Activated CD8-positive, alpha-beta T cell treated with anti-CD3 and anti-CD28 coated beads for 36 hours (primary cell): ENCODE data around the gene TM9SF3. TPM values are rescaled to one million over a fixed set of nuclear protein-coding genes. Genes with fewer than 3 reads are reported as not detected.

ENCODE experiments used
- ATAC-seq: fragments of 200-7000 bp; cut with Tn5 transposase; one replicate; pipeline ENCODE4 v1.10.0; 2021; ENCODE audit warnings: mild to moderate bottlenecking, moderate library complexity
- CTCF ChIA-PET: fragments of 350-600 bp; sonication (Branson Sonifier 250); formaldehyde crosslinking; loops from one replicate; lab custom pipeline; 2021; ENCODE audit warnings: antibody characterized with exemption; lab: Charles Lee
- POLR2A ChIA-PET: fragments of 350-600 bp; sonication (Branson Sonifier 250); formaldehyde crosslinking; loops from one replicate; lab custom pipeline; 2021; ENCODE audit warnings: antibody characterized with exemption; lab: Charles Lee
- DNase-seq: peaks from one replicate; pipeline ENCODE4 v3.0.0-alpha.2; 2020
- H3K27ac Mint-ChIP-seq: one replicate; pipeline ENCODE4 v1.8.0; 2021; ENCODE audit warnings: mild to moderate bottlenecking, mixed read lengths
- H3K27me3 Mint-ChIP-seq: one replicate; pipeline ENCODE4 v1.8.0; 2021; ENCODE audit warnings: mixed read lengths
- H3K36me3 Mint-ChIP-seq: one replicate; pipeline ENCODE4 v1.8.0; 2021; ENCODE audit warnings: low read depth, mixed read lengths
- H3K4me1 Mint-ChIP-seq: one replicate; pipeline ENCODE4 v1.8.0; 2021; ENCODE audit warnings: low read depth, mixed read lengths
- H3K4me3 Mint-ChIP-seq: one replicate; pipeline ENCODE4 v1.8.0; 2021; ENCODE audit warnings: mild to moderate bottlenecking, moderate library complexity, mixed read lengths
- H3K9me3 Mint-ChIP-seq: one replicate; pipeline ENCODE4 v1.8.0; 2021; ENCODE audit warnings: mixed read lengths
- intact Hi-C: fragments of 100-400 bp; cut with micrococcal nuclease; formaldehyde crosslinking; loops from one replicate; pipeline ENCODE4 v1.10.0; 2022
- total RNA-seq, 2 experiments: library from RNA; stranded (reverse); gene quantifications; one replicate each; pipeline ENCODE4 v1.2.3, GENCODE V29; 2021
- TF ChIP-seq, protein P1 (sequence below): fragments of 200-600 bp; IDR thresholded peaks from one replicate; pipeline ENCODE4 v1.8.0; 2022; ENCODE audit warnings: antibody characterized with exemption, mild to moderate bottlenecking

TM9SF3 gene
- total RNA-seq, 2 experiments from 2014 or later, result 66.4 to 71.1 TPM

DNA sequence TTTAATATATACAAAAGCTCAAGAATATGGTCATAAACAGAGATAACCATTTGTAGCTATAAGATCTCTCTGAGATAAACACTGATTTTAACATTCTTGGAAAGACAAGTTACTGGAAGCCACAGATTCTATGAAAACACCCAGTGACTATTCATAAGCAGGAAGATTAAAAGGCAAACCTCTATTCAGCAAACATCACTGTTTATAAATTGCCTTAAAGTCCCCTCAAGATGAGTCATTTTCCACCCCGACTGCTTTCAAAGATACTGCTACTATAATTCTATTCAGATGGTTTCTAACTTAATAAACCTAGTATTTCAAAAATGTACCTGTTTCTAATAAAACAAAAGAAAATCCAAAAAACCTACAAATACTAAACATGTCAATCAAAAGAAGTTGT lies 21.0 kb downstream of the TM9SF3 start:
- Mint-ChIP-seq H3K4me1 (peaks cover 39% of the 10 kb centered on the region), H3K27me3 (no peaks in the 10 kb centered on the region), H3K4me3 (no peak overlapping the region), H3K36me3 (peaks cover 42% of the 10 kb centered on the region), H3K9me3 (no peaks in the 10 kb centered on the region), H3K27ac (no peak overlapping the region)
- ChIA-PET POLR2A (no interaction called here), CTCF (no interaction called here)
- TF ChIP-seq, protein P1, sequence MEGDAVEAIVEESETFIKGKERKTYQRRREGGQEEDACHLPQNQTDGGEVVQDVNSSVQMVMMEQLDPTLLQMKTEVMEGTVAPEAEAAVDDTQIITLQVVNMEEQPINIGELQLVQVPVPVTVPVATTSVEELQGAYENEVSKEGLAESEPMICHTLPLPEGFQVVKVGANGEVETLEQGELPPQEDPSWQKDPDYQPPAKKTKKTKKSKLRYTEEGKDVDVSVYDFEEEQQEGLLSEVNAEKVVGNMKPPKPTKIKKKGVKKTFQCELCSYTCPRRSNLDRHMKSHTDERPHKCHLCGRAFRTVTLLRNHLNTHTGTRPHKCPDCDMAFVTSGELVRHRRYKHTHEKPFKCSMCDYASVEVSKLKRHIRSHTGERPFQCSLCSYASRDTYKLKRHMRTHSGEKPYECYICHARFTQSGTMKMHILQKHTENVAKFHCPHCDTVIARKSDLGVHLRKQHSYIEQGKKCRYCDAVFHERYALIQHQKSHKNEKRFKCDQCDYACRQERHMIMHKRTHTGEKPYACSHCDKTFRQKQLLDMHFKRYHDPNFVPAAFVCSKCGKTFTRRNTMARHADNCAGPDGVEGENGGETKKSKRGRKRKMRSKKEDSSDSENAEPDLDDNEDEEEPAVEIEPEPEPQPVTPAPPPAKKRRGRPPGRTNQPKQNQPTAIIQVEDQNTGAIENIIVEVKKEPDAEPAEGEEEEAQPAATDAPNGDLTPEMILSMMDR, result no peak
- intact Hi-C loops, result no loop called here
- ATAC-seq (peak; percentile 93), DNase-seq (no peak)

DNA sequence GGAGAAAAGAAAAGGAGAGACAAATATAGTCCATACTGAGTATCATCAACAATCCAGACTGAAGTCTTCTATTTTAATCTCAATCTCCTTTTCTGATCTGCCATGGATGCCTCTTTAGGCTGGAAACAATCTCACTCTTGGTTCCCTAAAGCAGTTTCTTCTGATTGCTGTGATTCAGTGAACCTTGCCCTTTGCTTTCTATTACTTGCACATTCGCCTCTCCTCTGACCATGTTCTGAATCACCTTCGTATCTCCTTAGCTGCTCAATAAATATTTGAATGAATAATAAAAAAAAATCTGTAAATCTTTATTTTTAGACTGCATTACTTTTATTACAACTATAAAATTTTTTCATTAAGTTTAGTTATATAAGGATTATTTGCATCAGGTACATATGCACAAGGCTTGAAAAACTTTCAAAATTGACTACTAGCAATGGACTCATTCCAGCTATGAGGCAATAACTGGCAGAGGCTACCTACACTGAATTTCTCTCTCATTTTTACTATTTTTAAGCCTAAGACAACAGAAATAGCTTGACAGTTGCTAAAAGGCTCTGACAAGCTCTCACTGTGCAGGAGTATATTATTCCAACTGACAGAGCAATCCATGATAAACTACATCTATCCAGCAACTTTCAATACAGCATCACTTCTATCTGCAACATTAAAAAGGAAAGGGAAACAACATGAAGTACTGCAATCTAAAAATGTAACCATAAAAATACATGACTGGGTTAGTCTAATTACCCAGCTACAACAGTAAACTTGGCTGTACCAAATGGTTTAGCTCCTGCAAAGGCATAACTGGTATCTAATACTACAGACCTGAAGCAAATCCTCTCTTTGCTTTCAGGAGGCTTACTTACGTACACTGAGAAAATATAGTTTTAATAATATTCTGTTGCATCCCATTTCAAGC lies 25.6 kb downstream of the TM9SF3 start:
- ATAC-seq, result no peak
- TF ChIP-seq, protein P1, result no peak

GRCh38 chr10:96560489-96560888 lies 26.3 kb downstream of the TM9SF3 start:
- ATAC-seq (no peak), DNase-seq (no peak)
- CTCF ChIA-PET, result no interaction called here
- peaks cover 31% of the 10 kb centered on the region for H3K36me3 Mint-ChIP-seq
- H3K4me1 Mint-ChIP-seq, result peaks cover 2% of the 10 kb centered on the region
- no peak overlapping the region for H3K4me3 Mint-ChIP-seq
- TF ChIP-seq, protein P1, result no peak
- H3K27me3 Mint-ChIP-seq, result no peaks in the 10 kb centered on the region
- POLR2A ChIA-PET, result no interaction called here
- no peak overlapping the region for H3K27ac Mint-ChIP-seq
- intact Hi-C loops, result no loop called here
- H3K9me3 Mint-ChIP-seq, result no peaks in the 10 kb centered on the region

More for the DNA sequence above, 25.6 kb downstream of the TM9SF3 start:
- ChIA-PET POLR2A (no interaction called here), CTCF (interaction anchor here (0.6 kb wide), 2 partner anchors 166 to 186 kb away, joined by 3 read pairs; no protein-coding TSS in a partner anchor)
- Mint-ChIP-seq H3K27me3 (no peaks in the 10 kb centered on the region), H3K36me3 (peaks cover 31% of the 10 kb centered on the region), H3K4me3 (no peak overlapping the region), H3K27ac (no peak overlapping the region), H3K4me1 (peaks cover 7% of the 10 kb centered on the region), H3K9me3 (no peaks in the 10 kb centered on the region)
- DNase-seq, result no peak
- intact Hi-C loops, result no loop called here

DNA sequence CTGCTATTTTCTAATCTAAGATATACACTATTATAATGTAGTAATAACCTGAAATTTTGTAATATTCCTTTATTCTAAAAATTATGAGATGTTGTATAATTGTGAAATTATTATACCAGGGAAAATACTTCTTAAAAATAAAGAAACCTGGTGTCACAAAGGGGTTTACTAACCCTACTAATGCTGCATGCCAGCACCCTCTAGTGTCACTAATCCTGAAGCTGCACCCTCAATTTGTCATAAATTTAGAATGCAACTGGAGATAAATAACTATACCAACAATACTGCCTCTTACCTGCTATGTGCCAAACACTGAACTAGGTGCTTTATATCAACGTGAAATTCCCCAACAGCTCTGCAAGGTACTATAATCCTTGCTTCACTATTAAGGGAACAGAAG lies 30.8 kb downstream of the TM9SF3 start:
- no peaks in the 10 kb centered on the region for H3K4me1 Mint-ChIP-seq
- H3K9me3 Mint-ChIP-seq, result no peaks in the 10 kb centered on the region
- ChIA-PET CTCF (interaction anchor here (0.7 to 2.8 kb wide), 5 partner anchors 11 to 181 kb away, joined by 3 to 7 read pairs (median 4); partner anchors contain the start of gene TLL2), POLR2A (no interaction called here)
- TF ChIP-seq, protein P1, result peak; percentile 33
- intact Hi-C loops, result no loop called here
- no peak for ATAC-seq
- H3K27me3 Mint-ChIP-seq, result no peaks in the 10 kb centered on the region
- DNase-seq, result no peak
- no peak overlapping the region for H3K4me3 Mint-ChIP-seq
- peaks cover 18% of the 10 kb centered on the region for H3K36me3 Mint-ChIP-seq
- H3K27ac Mint-ChIP-seq, result no peak overlapping the region

- ChIA-PET POLR2A (no interaction called here), CTCF (interaction anchor here (2.8 kb wide), 1 partner anchor 11 kb away, joined by 7 read pairs; no protein-coding TSS in a partner anchor)
- no peak for ATAC-seq
- H3K4me3 Mint-ChIP-seq, result no peak overlapping the region
- TF ChIP-seq, protein P1, result no peak
- H3K9me3 Mint-ChIP-seq, result no peaks in the 10 kb centered on the region
- no peaks in the 10 kb centered on the region for H3K4me1 Mint-ChIP-seq
- H3K36me3 Mint-ChIP-seq, result peaks cover 15% of the 10 kb centered on the region
- H3K27me3 Mint-ChIP-seq, result no peaks in the 10 kb centered on the region
- intact Hi-C loops, result no loop called here
- no peak for DNase-seq
- no peak overlapping the region for H3K27ac Mint-ChIP-seq
These were observed 31.5 kb downstream of the TM9SF3 start for GRCh38 chr10:96555330-96555729.
